ENCODE results near the gene PSMB7.

PSMB7 gene

DNA sequence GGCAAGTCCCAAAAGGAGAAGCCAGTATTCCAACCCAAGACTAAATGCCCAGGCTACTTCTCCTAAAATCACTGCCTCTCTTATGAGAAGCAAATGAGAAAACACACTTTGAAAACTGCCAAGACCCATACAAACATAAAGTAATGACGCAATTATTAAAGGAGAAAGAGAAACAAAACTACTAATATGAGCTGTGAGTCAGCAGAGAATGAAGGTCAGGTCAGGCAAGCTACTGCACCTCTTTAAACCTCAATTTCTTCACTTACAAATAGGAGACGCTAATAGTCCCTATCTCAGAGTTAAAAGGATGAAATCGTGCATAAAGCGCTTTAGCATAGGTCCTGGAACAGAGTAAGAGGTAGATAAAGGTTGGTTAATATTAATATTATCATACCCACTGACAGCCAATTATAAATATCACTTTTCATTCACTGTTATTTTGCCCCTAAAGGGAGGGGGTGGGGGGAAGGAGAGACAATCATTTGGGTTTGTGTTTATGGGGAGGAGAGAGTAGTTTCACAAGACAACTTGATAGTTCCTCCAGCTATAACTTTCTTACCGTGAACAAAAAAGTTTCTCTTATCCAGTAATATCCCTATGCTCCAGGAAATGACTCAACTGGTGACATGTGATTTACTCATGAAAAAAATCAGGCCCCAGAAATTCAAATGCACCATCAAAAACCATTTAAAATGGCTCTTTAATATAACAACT, 3.6 kb downstream of the PSMB7 start:
- Histone ChIP-seq H3K9me2 (ENCODE audit: low read depth, low read length) (no peaks in the 10 kb centered on the region), H3K4me2 (ENCODE audit: low read length) (no peak overlapping the region), H3K27ac (ENCODE audit: low read depth, low read length, poor library complexity, severe bottlenecking) (no peak overlapping the region), H3K9ac (ENCODE audit: low read length) (no peak overlapping the region), H3K9me3 (ENCODE audit: low read length) (no peaks in the 10 kb centered on the region), H3K36me3 (ENCODE audit: insufficient read depth, low read length) (peaks cover 78% of the 10 kb centered on the region), H2AFZ (ENCODE audit: low read length) (no peak overlapping the region), H3K27me3 (ENCODE audit: insufficient read depth, low read length) (no peaks in the 10 kb centered on the region), H3K4me1 (ENCODE audit: insufficient read depth, low read length, severe bottlenecking) (peaks cover 10% of the 10 kb centered on the region), H4K20me1 (ENCODE audit: insufficient read depth, low read length) (no peaks in the 10 kb centered on the region), H3F3A (ENCODE audit: insufficient read depth, low read length) (no peaks in the 10 kb centered on the region), H3K4me3 (ENCODE audit: low read depth, low read length, poor library complexity, severe bottlenecking) (no peak overlapping the region), H3K79me2 (ENCODE audit: insufficient read depth, low read length) (peaks cover 13% of the 10 kb centered on the region)
- TF ChIP-seq EZH2 (IDR thresholded peaks at IDR 0.05; ENCODE audit: borderline replicate concordance, low read length): no peak
- TF ChIP-seq, protein P1, sequence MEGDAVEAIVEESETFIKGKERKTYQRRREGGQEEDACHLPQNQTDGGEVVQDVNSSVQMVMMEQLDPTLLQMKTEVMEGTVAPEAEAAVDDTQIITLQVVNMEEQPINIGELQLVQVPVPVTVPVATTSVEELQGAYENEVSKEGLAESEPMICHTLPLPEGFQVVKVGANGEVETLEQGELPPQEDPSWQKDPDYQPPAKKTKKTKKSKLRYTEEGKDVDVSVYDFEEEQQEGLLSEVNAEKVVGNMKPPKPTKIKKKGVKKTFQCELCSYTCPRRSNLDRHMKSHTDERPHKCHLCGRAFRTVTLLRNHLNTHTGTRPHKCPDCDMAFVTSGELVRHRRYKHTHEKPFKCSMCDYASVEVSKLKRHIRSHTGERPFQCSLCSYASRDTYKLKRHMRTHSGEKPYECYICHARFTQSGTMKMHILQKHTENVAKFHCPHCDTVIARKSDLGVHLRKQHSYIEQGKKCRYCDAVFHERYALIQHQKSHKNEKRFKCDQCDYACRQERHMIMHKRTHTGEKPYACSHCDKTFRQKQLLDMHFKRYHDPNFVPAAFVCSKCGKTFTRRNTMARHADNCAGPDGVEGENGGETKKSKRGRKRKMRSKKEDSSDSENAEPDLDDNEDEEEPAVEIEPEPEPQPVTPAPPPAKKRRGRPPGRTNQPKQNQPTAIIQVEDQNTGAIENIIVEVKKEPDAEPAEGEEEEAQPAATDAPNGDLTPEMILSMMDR (IDR thresholded peaks at IDR 0.05; ENCODE audit: low read length): no peak

GRCh38 chr9:124410321-124410913, 4.8 kb downstream of the PSMB7 start:
- Histone ChIP-seq H3K36me3 (ENCODE audit: insufficient read depth, low read length) (peaks cover 90% of the 10 kb centered on the region), H3K79me2 (ENCODE audit: insufficient read depth, low read length) (peaks cover 13% of the 10 kb centered on the region), H3K4me1 (ENCODE audit: insufficient read depth, low read length, severe bottlenecking) (peaks cover 10% of the 10 kb centered on the region), H2AFZ (ENCODE audit: low read length) (no peak overlapping the region), H3K4me3 (ENCODE audit: low read depth, low read length, poor library complexity, severe bottlenecking) (no peak overlapping the region), H3K9me3 (ENCODE audit: low read length) (no peaks in the 10 kb centered on the region), H3K9ac (ENCODE audit: low read length) (no peak overlapping the region), H4K20me1 (ENCODE audit: insufficient read depth, low read length) (no peaks in the 10 kb centered on the region), H3F3A (ENCODE audit: insufficient read depth, low read length) (no peaks in the 10 kb centered on the region), H3K9me2 (ENCODE audit: low read depth, low read length) (no peaks in the 10 kb centered on the region), H3K27ac (ENCODE audit: low read depth, low read length, poor library complexity, severe bottlenecking) (no peak overlapping the region), H3K27me3 (ENCODE audit: insufficient read depth, low read length) (no peaks in the 10 kb centered on the region), H3K4me2 (ENCODE audit: low read length) (no peak overlapping the region)
- TF ChIP-seq, protein P1 (IDR thresholded peaks at IDR 0.05; ENCODE audit: low read length): peak; percentile 48
- TF ChIP-seq EZH2 (IDR thresholded peaks at IDR 0.05; ENCODE audit: borderline replicate concordance, low read length): no peak

DNA sequence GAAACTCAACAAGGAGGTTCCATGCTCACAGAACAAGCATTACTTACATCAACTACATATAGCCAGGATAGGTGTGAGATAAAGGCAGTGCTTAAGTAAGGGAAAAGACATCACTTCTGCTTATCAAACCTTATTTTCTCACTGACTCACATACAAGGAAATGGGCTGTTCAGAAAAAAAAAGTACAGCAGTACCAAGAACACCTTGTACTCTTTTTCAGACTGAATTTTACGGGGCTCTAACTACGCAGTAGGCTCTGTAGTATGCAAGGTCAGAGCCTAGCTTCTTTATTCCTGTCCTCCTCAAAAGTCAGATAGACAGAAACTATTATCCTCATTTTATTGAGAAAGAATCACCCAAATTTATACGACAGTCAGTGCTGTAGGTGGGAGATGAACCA, 5.8 kb downstream of the PSMB7 start:
- Histone ChIP-seq H4K20me1 (ENCODE audit: insufficient read depth, low read length) (no peaks in the 10 kb centered on the region), H3K9me2 (ENCODE audit: low read depth, low read length) (no peaks in the 10 kb centered on the region), H3K9me3 (ENCODE audit: low read length) (no peaks in the 10 kb centered on the region), H3K36me3 (ENCODE audit: insufficient read depth, low read length) (peaks cover 98% of the 10 kb centered on the region), H3K4me3 (ENCODE audit: low read depth, low read length, poor library complexity, severe bottlenecking) (no peak overlapping the region), H3K9ac (ENCODE audit: low read length) (no peak overlapping the region), H3F3A (ENCODE audit: insufficient read depth, low read length) (no peaks in the 10 kb centered on the region), H3K27ac (ENCODE audit: low read depth, low read length, poor library complexity, severe bottlenecking) (no peak overlapping the region), H3K79me2 (ENCODE audit: insufficient read depth, low read length) (peaks cover 7% of the 10 kb centered on the region), H3K4me2 (ENCODE audit: low read length) (no peak overlapping the region), H3K4me1 (ENCODE audit: insufficient read depth, low read length, severe bottlenecking) (peaks cover 6% of the 10 kb centered on the region), H2AFZ (ENCODE audit: low read length) (no peak overlapping the region), H3K27me3 (ENCODE audit: insufficient read depth, low read length) (no peaks in the 10 kb centered on the region)
- TF ChIP-seq, protein P1 (IDR thresholded peaks at IDR 0.05; ENCODE audit: low read length): no peak

All from OCI-LY1 (cell line).